ENCODE data around the gene ARHGEF25. TPM values are rescaled to one million over a fixed set of nuclear protein-coding genes. Genes with fewer than 3 reads are reported as not detected.
"Not testable (repeated sequence)": the region's sequence is repeated elsewhere in the genome, so short reads cannot be mapped to it uniquely, and the experiment has no call there.

ARHGEF25 gene
- total RNA-seq, 1 experiment from 2014 or later, result 5.2 TPM

- Histone ChIP-seq H3K4me3 (ENCODE audit: low read depth, low read length) (no peak overlapping the region), H3K27me3 (replicated peaks; ENCODE audit: control insufficient read depth, insufficient read depth, low read length) (peaks cover 4% of the 10 kb centered on the region), H3K4me1 (no peaks in the 10 kb centered on the region; the same call in 1 of the 2 replicates), H3K36me3 (ENCODE audit: control insufficient read depth, insufficient read depth, low read length) (no peaks in the 10 kb centered on the region), H3K9me3 (no peaks in the 10 kb centered on the region)
- Mint-ChIP-seq H3K4me1 (ENCODE audit: low read depth, unreplicated experiment) (no peaks in the 10 kb centered on the region), H3K9me3 (ENCODE audit: unreplicated experiment) (no peaks in the 10 kb centered on the region), H3K27ac (ENCODE audit: unreplicated experiment) (no peak overlapping the region), H3K4me3 (ENCODE audit: unreplicated experiment) (no peak overlapping the region), H3K27me3 (ENCODE audit: insufficient read depth, unreplicated experiment) (peaks cover 7% of the 10 kb centered on the region), H3K36me3 (ENCODE audit: insufficient read depth, unreplicated experiment) (no peaks in the 10 kb centered on the region)
- BruUV-seq (replicated peaks), result no TSS peak
- intact Hi-C loops (cut with micrococcal nuclease; ENCODE audit: unreplicated experiment), result no loop called here
- ChIA-PET CTCF (interaction anchor here (1.9 kb wide), 1 partner anchor 33 kb away, joined by 4 read pairs; no protein-coding TSS in a partner anchor), POLR2A (no interaction called here)
- DNase-seq, result no peak
- no peak for TF ChIP-seq CTCF (IDR thresholded peaks at IDR 0.05; ENCODE audit: insufficient read depth in 1 of 2, low read depth in 1 of 2, low read length in 1 of 2, severe bottlenecking in 1 of 2, unreplicated experiment in 1 of 2)
Measured at GRCh38 chr12:57616383-57617101, 5.3 kb downstream of the ARHGEF25 start.

GRCh38 chr12:57617942-57618341, 6.7 kb downstream of the ARHGEF25 start:
- Histone ChIP-seq H3K27me3 (replicated peaks; ENCODE audit: control insufficient read depth, insufficient read depth, low read length) (peaks cover 4% of the 10 kb centered on the region), H3K36me3 (ENCODE audit: control insufficient read depth, insufficient read depth, low read length) (no peaks in the 10 kb centered on the region), H3K4me3 (ENCODE audit: low read depth, low read length) (no peak overlapping the region), H3K9me3 (no peaks in the 10 kb centered on the region), H3K4me1 (no peaks in the 10 kb centered on the region; the same call in 1 of the 2 replicates)
- no TSS peak for BruUV-seq (replicated peaks)
- ChIA-PET CTCF (no interaction called here), POLR2A (no interaction called here)
- H3K4me3 Mint-ChIP-seq (ENCODE audit: unreplicated experiment), result no peak overlapping the region
- peaks cover 13% of the 10 kb centered on the region for H3K27me3 Mint-ChIP-seq (ENCODE audit: insufficient read depth, unreplicated experiment)
- no peaks in the 10 kb centered on the region for H3K36me3 Mint-ChIP-seq (ENCODE audit: insufficient read depth, unreplicated experiment)
- intact Hi-C loops (cut with micrococcal nuclease; ENCODE audit: unreplicated experiment), result no loop called here
- no peak for DNase-seq
- H3K27ac Mint-ChIP-seq (ENCODE audit: unreplicated experiment), result no peak overlapping the region
- peaks cover 7% of the 10 kb centered on the region for H3K4me1 Mint-ChIP-seq (ENCODE audit: low read depth, unreplicated experiment)
- TF ChIP-seq CTCF (IDR thresholded peaks at IDR 0.05; ENCODE audit: insufficient read depth in 1 of 2, low read depth in 1 of 2, low read length in 1 of 2, severe bottlenecking in 1 of 2, unreplicated experiment in 1 of 2), result no peak
- no peaks in the 10 kb centered on the region for H3K9me3 Mint-ChIP-seq (ENCODE audit: unreplicated experiment)

DNA sequence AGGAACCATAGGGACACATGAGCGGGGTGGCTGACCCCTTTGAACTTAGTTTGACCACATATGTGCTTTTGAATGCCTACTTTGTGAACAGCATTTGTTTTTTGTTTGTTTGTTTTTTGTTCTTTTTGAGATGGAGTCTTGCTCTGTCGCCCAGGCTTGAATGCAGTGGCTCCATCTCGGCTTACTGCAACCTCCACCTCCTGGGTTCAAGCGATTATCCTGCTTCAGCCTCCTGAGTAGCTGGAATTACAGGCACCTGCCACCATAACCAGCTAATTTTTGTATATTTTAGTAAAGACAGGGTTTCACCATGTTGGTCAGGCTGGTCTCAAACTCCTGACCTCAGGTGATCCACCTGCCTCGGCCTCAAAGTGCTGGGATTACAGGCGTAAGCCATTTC, 7.2 kb downstream of the ARHGEF25 start:
- CTCF ChIA-PET; BruUV-seq (replicated peaks); H3K27me3 ChIP-seq (replicated peaks; ENCODE audit: control insufficient read depth, insufficient read depth, low read length); H3K4me1 Mint-ChIP-seq (ENCODE audit: low read depth, unreplicated experiment); H3K27ac Mint-ChIP-seq (ENCODE audit: unreplicated experiment); H3K9me3 ChIP-seq; intact Hi-C loops (cut with micrococcal nuclease; ENCODE audit: unreplicated experiment); H3K4me1 ChIP-seq; H3K36me3 ChIP-seq (ENCODE audit: control insufficient read depth, insufficient read depth, low read length); DNase-seq; H3K4me3 ChIP-seq (ENCODE audit: low read depth, low read length); H3K4me3 Mint-ChIP-seq (ENCODE audit: unreplicated experiment); H3K9me3 Mint-ChIP-seq (ENCODE audit: unreplicated experiment); H3K36me3 Mint-ChIP-seq (ENCODE audit: insufficient read depth, unreplicated experiment); POLR2A ChIA-PET: not testable (repeated sequence)
- peaks cover 17% of the 10 kb centered on the region for H3K27me3 Mint-ChIP-seq (ENCODE audit: insufficient read depth, unreplicated experiment)

Data from Caco-2 (cell line).